GM18519 (cell line): ENCODE results near the gene C13orf46.
"Not testable (repeated sequence)": the region's sequence is repeated elsewhere in the genome, so short reads cannot be mapped to it uniquely, and the experiment has no call there.

ENCODE experiments used
- ATAC-seq: cut with Tn5 transposase; IDR thresholded peaks from one replicate; pipeline ENCODE4 v1.9.1; 2021; ENCODE audit warnings: mild to moderate bottlenecking, moderate library complexity; ENCODE audit not compliant: unreplicated experiment, low FRiP score

Gene C13orf46

GRCh38 chr13:113973218-113974164 is at the start of gene C13orf46:
Gene C13orf46, minus strand, starts transcription at chr13:113974076. Its CDS starts 79 bp downstream, at chr13:113973997.
- no peak for ATAC-seq

GRCh38 chr13:114022876-114023275 is 49.0 kb upstream of the C13orf46 start:
- ATAC-seq: no peak

DNA sequence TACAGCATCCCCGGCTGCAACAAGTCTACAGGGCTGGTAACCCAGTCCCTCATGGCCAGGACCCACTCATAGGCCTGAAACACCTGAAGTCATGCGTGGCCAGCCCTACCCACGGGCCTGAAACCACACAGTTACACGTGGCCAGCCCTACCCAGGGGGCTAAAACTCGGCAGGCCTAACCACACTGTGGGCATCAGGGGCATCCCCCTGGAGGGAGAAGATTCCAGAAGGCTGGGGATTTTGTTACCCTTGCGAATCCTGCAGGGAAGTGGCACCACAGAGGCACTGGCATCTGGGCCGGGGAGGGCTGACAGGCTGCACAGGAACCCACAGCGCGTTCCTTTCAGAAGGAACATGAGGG is 48.4 kb upstream of the C13orf46 start:
- ATAC-seq: no peak

- no peak for ATAC-seq
Observed at GRCh38 chr13:114021464-114022308, 47.8 kb upstream of the C13orf46 start.

DNA sequence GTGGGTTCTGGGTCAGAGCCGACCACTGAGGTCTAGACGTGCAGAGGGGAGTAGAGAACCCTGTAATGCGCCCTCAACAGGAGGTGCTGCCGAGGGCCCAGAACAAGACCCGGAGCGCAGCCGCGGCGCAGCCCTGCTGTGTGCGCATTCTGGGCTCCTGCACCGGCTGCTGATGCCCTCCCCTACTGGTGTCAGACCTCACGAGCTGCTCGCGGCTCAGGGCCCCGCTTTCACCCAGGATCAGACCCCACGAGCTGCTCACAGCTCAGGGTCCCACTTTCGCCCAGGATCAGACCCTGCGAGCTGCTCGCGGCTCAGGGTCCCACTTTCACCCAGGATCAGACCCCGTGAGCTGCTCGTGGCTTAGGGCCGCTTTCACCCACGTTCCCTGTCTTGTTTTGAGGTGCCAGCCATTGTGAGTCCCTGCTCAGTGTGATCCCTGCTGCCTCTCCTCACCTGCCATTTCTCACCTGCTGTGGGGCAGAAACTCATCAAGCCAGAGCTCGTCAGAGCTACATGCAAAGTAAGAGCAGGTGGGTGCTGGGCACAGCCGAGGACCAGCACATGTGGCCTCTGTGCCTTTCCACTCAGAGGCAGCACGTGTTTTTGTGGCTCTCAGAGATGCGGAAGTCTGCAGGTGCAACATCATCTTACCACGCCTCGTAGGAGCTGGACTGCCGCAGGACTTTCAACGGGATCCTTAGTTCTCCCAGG is 47.0 kb upstream of the C13orf46 start:
- ATAC-seq: no peak

DNA sequence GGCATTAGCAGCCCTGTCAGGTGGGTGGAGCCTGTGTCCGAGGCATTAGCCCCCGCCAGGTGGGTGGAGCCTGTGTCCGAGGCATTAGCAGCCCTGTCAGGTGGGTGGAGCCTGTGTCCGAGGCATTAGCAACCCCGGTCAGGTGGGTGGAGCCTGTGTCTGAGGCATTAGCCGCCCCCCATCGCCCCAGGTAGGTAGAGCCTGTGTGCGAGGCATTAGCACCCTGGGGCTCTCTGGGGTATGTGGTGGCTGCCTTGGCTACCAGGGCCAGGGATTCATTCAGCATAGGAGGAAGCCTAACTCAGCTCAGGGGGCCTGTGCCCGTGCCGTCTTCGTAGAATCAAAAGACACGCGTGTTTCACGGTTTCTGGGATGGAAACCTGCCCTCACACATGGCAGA is 46.3 kb upstream of the C13orf46 start:
- not testable (repeated sequence) for ATAC-seq

DNA sequence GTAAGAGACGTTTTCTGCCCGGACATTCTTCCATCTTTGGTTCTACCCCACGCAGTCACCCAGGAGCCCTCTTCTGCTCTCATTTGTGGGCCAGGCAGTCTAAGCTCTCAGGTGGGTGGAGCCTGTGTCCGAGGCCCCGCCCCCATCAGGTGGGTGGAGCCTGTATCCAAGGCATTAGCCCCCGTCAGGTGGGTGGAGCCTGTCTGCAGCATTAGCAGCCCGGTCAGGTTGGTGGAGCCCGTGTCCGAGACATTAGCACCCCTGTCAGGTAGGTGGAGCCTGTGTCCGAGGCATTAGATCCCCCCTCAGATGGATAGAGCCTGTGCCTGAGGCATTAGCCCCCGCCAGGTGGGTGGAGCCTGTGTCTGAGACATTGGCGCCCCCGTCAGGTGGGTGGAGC is 45.5 kb upstream of the C13orf46 start:
- no peak for ATAC-seq

DNA sequence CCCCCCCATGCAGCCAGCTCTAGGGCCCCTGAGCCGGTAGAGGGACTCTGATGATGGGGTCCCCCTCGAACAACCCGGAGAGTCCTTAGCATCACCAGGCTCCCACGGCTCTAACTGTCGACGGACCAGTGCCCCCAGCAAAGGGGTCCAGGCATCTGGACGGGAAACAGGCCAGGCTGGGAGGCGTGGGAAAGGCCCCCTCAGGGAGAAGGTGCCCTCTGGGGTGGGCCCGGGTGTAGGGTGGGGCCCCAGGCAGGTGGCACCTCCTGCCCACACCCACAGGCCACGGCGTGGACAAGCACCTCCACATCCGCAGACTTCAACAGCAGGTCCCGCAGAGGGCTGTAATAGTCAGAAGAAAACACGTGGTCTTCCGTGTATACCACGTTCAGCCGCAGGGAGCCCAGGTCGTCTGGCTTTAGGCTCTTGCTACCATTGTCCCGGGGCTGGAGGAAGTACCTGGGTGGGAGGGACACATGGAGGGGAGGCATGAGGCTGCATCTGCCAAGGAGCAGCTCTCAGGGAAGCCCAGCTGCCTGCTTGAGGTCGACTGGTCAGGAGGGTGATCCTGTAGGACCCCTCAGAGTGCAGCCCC is 44.7 kb upstream of the C13orf46 start:
- no peak for ATAC-seq

- no peak for ATAC-seq
Observed at GRCh38 chr13:114017966-114018365, 44.1 kb upstream of the C13orf46 start.

- no peak for ATAC-seq
Observed at GRCh38 chr13:114017028-114017630, 43.3 kb upstream of the C13orf46 start.

- no peak for ATAC-seq
Observed at GRCh38 chr13:114016321-114017027, 42.6 kb upstream of the C13orf46 start.

- ATAC-seq: no peak
Observed at GRCh38 chr13:114015969-114016295, 42.1 kb upstream of the C13orf46 start.

DNA sequence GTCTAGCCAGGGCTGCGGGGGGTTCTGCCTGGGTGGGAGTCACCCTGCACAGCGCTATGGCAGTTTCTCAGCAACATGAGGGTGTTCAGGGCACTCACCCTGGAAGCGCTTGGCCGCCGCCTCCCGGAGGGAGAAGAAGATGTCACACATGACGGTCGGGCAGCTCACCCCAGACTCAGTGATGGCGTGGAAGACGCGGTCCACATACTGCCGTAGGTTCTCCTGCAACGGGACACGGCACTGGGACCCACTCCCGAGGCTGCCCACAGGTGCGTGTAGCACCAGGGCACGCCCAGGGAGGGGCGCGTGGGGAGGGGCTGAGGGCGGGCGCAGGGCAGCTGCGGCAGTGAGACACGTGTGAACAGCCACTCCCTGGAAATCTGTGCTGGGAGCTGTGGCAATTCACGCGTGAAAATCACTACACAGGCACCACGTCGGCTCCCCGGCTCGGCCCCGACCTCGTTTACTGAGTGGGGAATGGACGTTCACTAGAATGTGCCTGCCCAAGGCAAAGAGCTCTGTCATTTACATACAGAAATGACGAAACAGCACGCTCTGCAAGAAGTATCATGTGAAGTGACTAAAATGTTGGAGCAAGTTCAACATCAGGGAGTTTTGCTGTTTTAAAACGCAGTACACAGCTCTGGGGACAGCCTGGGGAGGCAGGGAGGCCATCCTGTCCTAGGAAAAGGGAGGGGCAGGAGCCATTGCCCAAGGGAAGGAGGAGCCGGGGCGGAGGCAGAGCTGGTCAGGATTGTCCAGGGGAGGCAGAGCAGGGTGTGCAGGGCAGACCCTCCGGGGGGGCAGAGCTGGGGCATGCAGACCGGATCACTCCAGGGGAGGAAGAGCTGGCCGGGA is 41.5 kb upstream of the C13orf46 start:
- ATAC-seq: no peak

DNA sequence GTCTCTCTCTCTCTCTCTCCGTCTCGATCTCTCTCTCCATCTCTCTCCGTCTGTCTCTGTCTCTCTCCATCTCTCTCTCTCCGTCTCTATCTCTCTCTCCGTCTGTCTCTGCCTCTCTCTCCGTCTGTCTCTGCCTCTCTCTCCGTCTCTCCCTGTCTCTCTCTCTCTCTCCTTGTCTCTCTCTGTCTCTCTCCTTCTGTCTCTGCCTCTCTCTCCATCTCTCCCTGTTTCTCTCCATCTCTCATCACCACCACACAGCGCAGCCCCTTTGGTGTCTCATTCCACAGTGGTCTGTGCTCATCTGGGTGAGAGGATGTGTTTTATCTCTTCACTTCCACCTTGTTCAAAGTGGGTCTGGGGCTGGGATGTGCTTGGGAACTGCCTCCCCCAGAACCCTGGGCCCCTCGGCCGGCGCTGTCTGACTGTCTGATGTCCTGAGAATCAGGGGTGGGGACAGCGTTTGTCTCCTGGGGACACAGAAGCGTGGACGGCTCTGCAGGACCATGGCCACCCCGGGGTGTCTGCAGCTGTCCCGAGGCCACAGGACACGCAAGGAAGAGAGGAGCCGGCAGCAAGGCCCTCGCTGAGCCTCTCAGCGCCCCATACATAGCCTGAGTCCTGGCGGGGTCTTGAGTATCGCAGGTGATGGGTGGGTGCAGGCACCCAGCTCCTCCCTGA is 40.2 kb upstream of the C13orf46 start:
- no peak for ATAC-seq

- ATAC-seq: no peak
Observed at GRCh38 chr13:114013336-114013735, 39.5 kb upstream of the C13orf46 start.

DNA sequence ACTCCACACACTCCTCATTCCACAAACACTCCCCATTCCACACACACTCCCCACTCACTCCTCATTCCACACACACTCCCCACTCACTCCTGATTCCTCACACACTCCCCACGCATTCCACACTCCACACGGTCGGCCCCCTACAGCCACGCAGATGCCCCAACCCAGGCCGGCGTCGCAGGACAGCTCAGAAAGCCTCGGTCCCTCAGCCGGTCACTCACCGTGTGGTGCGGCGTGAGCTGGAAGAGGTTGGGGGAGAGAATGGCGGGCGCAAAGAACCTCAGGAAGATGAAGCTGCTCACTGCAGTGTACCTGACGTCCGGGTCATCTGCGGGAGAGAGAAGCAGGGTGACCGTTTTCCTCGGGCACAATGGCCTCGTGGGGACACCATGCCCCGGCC is 39.0 kb upstream of the C13orf46 start:
- ATAC-seq: no peak

- ATAC-seq: no peak
Observed at GRCh38 chr13:114012141-114012540, 38.3 kb upstream of the C13orf46 start.

- no peak for ATAC-seq
Observed at GRCh38 chr13:114011226-114011625, 37.4 kb upstream of the C13orf46 start.
